Endothelial cell of umbilical vein (primary cell): ENCODE data around the gene LZTS2. TPM values are rescaled to one million over a fixed set of nuclear protein-coding genes. Genes with fewer than 3 reads are reported as not detected.

Experiments used
- BruUV-seq: library from RNA; stranded (reverse); fragments of 400-500 nt; replicated peaks from 2 replicates; lab custom pipeline; 2021; lab: Mats Ljungman, UMichigan
- CTCF ChIA-PET: fragments of 300-600, 350-600 bp; sonication (Branson Sonifier 250); formaldehyde crosslinking; loops from one replicate; lab custom pipeline; 2021; ENCODE audit warnings: antibody characterized with exemption, inconsistent platforms; lab: Charles Lee
- POLR2A ChIA-PET: fragments of 300-600, 350-600 bp; sonication (Branson Sonifier 250); formaldehyde crosslinking; loops from one replicate; lab custom pipeline; 2021; ENCODE audit warnings: antibody characterized with exemption, inconsistent platforms; lab: Charles Lee
- DNase-seq: peaks from one replicate; pipeline ENCODE4 v3.0.0-alpha.2; 2011; ENCODE audit warnings: low read depth, low spot score
- FAIRE-seq: peaks from 2 replicates; lab custom pipeline; 2011; peaks lifted over from hg19 to GRCh38; lab: Jason Lieb, UNC
- H2AFZ ChIP-seq: 2 replicates; pipeline ENCODE4 v1.6.0; 2012; ENCODE audit warnings: low read depth, low read length, control low read depth, inconsistent platforms
- H3K27ac ChIP-seq: 2 replicates; pipeline ENCODE4 v1.5.1; 2011; ENCODE audit warnings: low read depth, mild to moderate bottlenecking, control low read depth, low read length, moderate library complexity; ENCODE audit not compliant: insufficient read depth
- H3K27me3 ChIP-seq, 2 experiments: 2 replicates each; pipeline versions ENCODE4 v1.6.0 to v1.6.1; 2011; ENCODE audit warnings: low read length in 2 of 2, mixed read lengths in 1 of 2; ENCODE audit not compliant: control insufficient read depth in 2 of 2, insufficient read depth in 2 of 2
- H3K36me3 ChIP-seq, 2 experiments: 2 replicates in 1 of 2; 3 replicates in 1 of 2; pipeline ENCODE4 v1.5.1; 2011; ENCODE audit warnings: low read length in 2 of 2, mild to moderate bottlenecking in 1 of 2, moderate library complexity in 1 of 2; ENCODE audit not compliant: control insufficient read depth in 2 of 2, insufficient read depth in 2 of 2; ENCODE audit errors: extremely low read depth in 1 of 2
- H3K4me1 ChIP-seq: 3 replicates; pipeline ENCODE4 v1.5.1; 2011; ENCODE audit warnings: mild to moderate bottlenecking, low read length; ENCODE audit not compliant: control insufficient read depth, insufficient read depth; ENCODE audit errors: extremely low read depth
- H3K4me2 ChIP-seq: 2 replicates; pipeline ENCODE4 v1.6.1; 2011; ENCODE audit warnings: low read length, control low read depth, mixed read lengths; ENCODE audit not compliant: insufficient read depth
- H3K4me3 ChIP-seq, 3 experiments: fragments of 200-600 bp in 1 of 3; sonication (generic), shearing (Covaris generic) in 1 of 3; replicated peaks in 1 of 3; 2 replicates each; pipeline ENCODE4 v1.5.1; 2011 to 2016; ENCODE audit warnings: control low read depth in 3 of 3, low read length in 3 of 3, mild to moderate bottlenecking in 2 of 3, inconsistent platforms in 1 of 3, low read depth in 1 of 3, moderate library complexity in 1 of 3; ENCODE audit not compliant: insufficient read depth in 1 of 3
- H3K79me2 ChIP-seq: 2 replicates; pipeline ENCODE4 v1.6.0; 2012; ENCODE audit warnings: low read length, inconsistent platforms; ENCODE audit not compliant: control insufficient read depth, insufficient read depth
- H3K9ac ChIP-seq: replicated peaks from 2 replicates; pipeline ENCODE3; 2011; ENCODE audit warnings: low read length, control low read depth; ENCODE audit not compliant: insufficient read depth; ENCODE audit errors: extremely low read depth
- H3K9me1 ChIP-seq: replicated peaks from 3 replicates; pipeline ENCODE4 v1.6.0; 2011; ENCODE audit warnings: mild to moderate bottlenecking, low read length; ENCODE audit not compliant: control insufficient read depth, insufficient read depth; ENCODE audit errors: extremely low read depth
- H3K9me3 ChIP-seq: replicated peaks from 2 replicates; pipeline ENCODE4 v1.5.1; 2012; ENCODE audit warnings: low read length, inconsistent platforms; ENCODE audit not compliant: control insufficient read depth, insufficient read depth
- H4K20me1 ChIP-seq: replicated peaks from 2 replicates; pipeline ENCODE3; 2011; ENCODE audit warnings: mild to moderate bottlenecking, low read length; ENCODE audit not compliant: control insufficient read depth, insufficient read depth; ENCODE audit errors: extremely low read depth
- EZH2 ChIP-seq: IDR thresholded peaks from 2 replicates; pipeline ENCODE4 v1.6.1; 2012; ENCODE audit warnings: borderline replicate concordance, low read depth, mild to moderate bottlenecking, moderate library complexity, low read length, inconsistent platforms; ENCODE audit not compliant: severe bottlenecking
- FOS ChIP-seq: IDR thresholded peaks from 2 replicates; pipeline ENCODE4 v1.6.1; 2011; ENCODE audit warnings: mild to moderate bottlenecking, low read length, moderate library complexity, borderline replicate concordance; ENCODE audit not compliant: insufficient read depth
- GATA2 ChIP-seq: IDR thresholded peaks from 2 replicates; pipeline ENCODE4 v1.7.0; 2011; ENCODE audit warnings: low read depth, mild to moderate bottlenecking, moderate library complexity, mixed read lengths, low read length; ENCODE audit not compliant: insufficient read length, insufficient read depth
- JUN ChIP-seq: IDR thresholded peaks from 2 replicates; pipeline ENCODE4 v1.6.1; 2011; ENCODE audit warnings: borderline replicate concordance, low read depth; ENCODE audit not compliant: insufficient read length, insufficient read depth
- MYC ChIP-seq: IDR thresholded peaks from one replicate; pipeline ENCODE4 v1.6.1; 2011; ENCODE audit warnings: mild to moderate bottlenecking, low read depth, low read length
- POLR2A ChIP-seq: IDR thresholded peaks from 2 replicates; pipeline ENCODE4 v1.6.1; 2012; ENCODE audit warnings: low read depth, mild to moderate bottlenecking, control low read depth, low read length
- POLR2AphosphoS5 ChIP-seq: IDR thresholded peaks from 2 replicates; pipeline ENCODE4 v1.6.1; 2012; ENCODE audit warnings: low read depth, mild to moderate bottlenecking, control low read depth, low read length, moderate library complexity; ENCODE audit not compliant: insufficient read depth
- dilution Hi-C: fragments of 300-500 bp; cut with MboI; formaldehyde crosslinking; loops from one replicate; pipeline ENCODE4 v1.15.0; 2019; ENCODE audit warnings: low sequenced_read_pairs; ENCODE audit not compliant: extremely low pct_ligation_motif_present
- intact Hi-C: fragments of 100-400 bp; cut with micrococcal nuclease; formaldehyde crosslinking; loops from one replicate; pipeline ENCODE4 v1.10.0; 2022
- polyA plus RNA-seq, 4 experiments: library from polyadenylated mRNA; depleted of rRNA in 3 of 4; stranded (reverse) in 3 of 4; unstranded in 1 of 4; fragments of >200 nt; gene quantifications; 2 replicates each; pipeline versions ENCODE4 v1.2.1 to v1.2.3, GENCODE V29; 2011 to 2012; ENCODE audit warnings: missing spikeins in 1 of 4
- total RNA-seq: library from RNA; stranded (reverse); gene quantifications from 2 replicates; pipeline ENCODE4 v1.2.3, GENCODE V29; 2021
- TF ChIP-seq, protein P1 (sequence below): IDR thresholded peaks from 2 replicates; pipeline ENCODE4 v1.6.1; 2011; ENCODE audit not compliant: insufficient read depth, insufficient read length
- TF ChIP-seq, protein P2 (sequence below), 2 donors: IDR thresholded peaks; 1 replicate in 1 of 2; 2 replicates in 1 of 2; pipeline ENCODE4 v1.5.1; 2011; ENCODE audit warnings: low read length in 2 of 2, mild to moderate bottlenecking in 2 of 2, moderate library complexity in 2 of 2, control low read depth in 1 of 2, inconsistent platforms in 1 of 2, low read depth in 1 of 2; ENCODE audit not compliant: insufficient read depth in 1 of 2; ENCODE audit errors: extremely low read depth in 1 of 2

LZTS2 gene
- total and polyA plus RNA-seq, 2 donors (not counting 3 experiments of a cell fraction or from before 2014, with no cell fraction given): 70.8 to 79.5 TPM

DNA sequence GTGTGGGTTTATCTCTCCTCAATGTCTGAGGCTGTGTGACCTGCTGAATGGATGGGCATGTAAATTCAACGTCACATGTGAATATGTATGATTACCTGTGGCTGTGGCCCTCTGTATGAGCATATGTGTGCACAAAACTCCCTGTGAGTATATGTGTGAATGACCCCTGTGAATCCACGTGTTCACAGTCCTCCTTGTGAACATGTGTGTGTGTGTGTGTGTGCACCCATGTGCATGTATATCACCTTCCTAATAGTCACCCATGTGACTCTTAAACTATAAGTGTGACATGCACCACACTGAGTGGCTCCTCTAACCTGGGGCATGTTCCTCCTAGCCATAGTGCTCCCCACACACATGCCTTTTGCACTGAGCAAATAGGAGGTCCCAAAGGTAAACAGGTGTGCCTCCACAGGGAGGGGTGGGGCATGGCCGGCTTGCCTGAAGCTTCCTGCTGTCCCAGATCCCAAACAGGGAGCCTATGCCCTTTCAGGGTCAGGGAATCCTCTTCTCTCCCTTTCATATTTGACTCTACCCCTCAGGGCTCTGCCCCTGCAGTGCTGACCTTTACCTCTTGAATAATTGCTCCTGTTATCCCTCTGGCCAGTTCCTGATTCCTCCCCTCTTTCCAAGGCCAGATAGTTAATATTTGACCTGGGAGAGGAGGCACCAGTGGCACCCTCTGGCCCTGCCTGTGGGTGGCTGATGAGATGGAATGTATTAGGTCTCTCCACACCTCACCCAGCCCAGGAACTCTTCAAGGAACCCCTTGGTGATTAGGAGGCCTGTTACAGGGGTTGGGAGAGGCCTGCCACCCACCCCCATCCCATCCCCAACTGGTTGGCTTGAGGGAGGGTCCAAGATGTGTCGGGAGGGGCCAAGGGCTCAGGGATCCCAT is 28.4 kb upstream of the LZTS2 start:
- H3K4me3 ChIP-seq: no peak overlapping the region
- H4K20me1 ChIP-seq: no peaks in the 10 kb centered on the region
- DNase-seq: no peak
- no peak for TF ChIP-seq GATA2
- TF ChIP-seq MYC: no peak
- TF ChIP-seq, protein P1, sequence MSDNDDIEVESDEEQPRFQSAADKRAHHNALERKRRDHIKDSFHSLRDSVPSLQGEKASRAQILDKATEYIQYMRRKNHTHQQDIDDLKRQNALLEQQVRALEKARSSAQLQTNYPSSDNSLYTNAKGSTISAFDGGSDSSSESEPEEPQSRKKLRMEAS: no peak
- no peak for TF ChIP-seq FOS
- no peak for TF ChIP-seq POLR2AphosphoS5
- no peak for TF ChIP-seq POLR2A
- TF ChIP-seq, protein P2, sequence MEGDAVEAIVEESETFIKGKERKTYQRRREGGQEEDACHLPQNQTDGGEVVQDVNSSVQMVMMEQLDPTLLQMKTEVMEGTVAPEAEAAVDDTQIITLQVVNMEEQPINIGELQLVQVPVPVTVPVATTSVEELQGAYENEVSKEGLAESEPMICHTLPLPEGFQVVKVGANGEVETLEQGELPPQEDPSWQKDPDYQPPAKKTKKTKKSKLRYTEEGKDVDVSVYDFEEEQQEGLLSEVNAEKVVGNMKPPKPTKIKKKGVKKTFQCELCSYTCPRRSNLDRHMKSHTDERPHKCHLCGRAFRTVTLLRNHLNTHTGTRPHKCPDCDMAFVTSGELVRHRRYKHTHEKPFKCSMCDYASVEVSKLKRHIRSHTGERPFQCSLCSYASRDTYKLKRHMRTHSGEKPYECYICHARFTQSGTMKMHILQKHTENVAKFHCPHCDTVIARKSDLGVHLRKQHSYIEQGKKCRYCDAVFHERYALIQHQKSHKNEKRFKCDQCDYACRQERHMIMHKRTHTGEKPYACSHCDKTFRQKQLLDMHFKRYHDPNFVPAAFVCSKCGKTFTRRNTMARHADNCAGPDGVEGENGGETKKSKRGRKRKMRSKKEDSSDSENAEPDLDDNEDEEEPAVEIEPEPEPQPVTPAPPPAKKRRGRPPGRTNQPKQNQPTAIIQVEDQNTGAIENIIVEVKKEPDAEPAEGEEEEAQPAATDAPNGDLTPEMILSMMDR (IDR thresholded peaks at IDR 0.05; ENCODE audit: extremely low read depth in 1 of 2, insufficient read depth in 1 of 2, low read depth in 1 of 2, low read length in 2 of 2): no peak
- TF ChIP-seq JUN: no peak
- TF ChIP-seq EZH2: no peak
- no peak overlapping the region for H3K4me2 ChIP-seq
- POLR2A ChIA-PET: no interaction called here
- no peaks in the 10 kb centered on the region for H3K9me1 ChIP-seq
- no peaks in the 10 kb centered on the region for H3K79me2 ChIP-seq
- no TSS peak for BruUV-seq
- CTCF ChIA-PET: interaction anchor here (2.1 kb wide), 1 partner anchor 43 kb away, joined by 9 read pairs; no protein-coding TSS in a partner anchor
- H3K27me3 ChIP-seq: no peaks in the 10 kb centered on the region
- H3K27ac ChIP-seq: no peak overlapping the region
- no peak overlapping the region for H2AFZ ChIP-seq
- H3K36me3 ChIP-seq: no peaks in the 10 kb centered on the region
- no peak overlapping the region for H3K9ac ChIP-seq
- no peaks in the 10 kb centered on the region for H3K9me3 ChIP-seq
- H3K4me1 ChIP-seq: peaks cover 12% of the 10 kb centered on the region
- dilution Hi-C loops (no loop called here), intact Hi-C loops (no loop called here)
- no peak for FAIRE-seq
